Bronchus fibroblast of lung (primary cell): Measurements from ENCODE around the gene LIPM. TPM values are rescaled to one million over a fixed set of nuclear protein-coding genes. Genes with fewer than 3 reads are reported as not detected.

Source experiments
- total RNA-seq: library from RNA; depleted of rRNA; stranded (reverse); fragments of >200 nt; gene quantifications from 2 replicates; pipeline ENCODE4 v1.2.3, GENCODE V29; 2015

The LIPM gene, protein sequence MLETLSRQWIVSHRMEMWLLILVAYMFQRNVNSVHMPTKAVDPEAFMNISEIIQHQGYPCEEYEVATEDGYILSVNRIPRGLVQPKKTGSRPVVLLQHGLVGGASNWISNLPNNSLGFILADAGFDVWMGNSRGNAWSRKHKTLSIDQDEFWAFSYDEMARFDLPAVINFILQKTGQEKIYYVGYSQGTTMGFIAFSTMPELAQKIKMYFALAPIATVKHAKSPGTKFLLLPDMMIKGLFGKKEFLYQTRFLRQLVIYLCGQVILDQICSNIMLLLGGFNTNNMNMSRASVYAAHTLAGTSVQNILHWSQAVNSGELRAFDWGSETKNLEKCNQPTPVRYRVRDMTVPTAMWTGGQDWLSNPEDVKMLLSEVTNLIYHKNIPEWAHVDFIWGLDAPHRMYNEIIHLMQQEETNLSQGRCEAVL
- not detected in 2 replicates for total RNA-seq

DNA sequence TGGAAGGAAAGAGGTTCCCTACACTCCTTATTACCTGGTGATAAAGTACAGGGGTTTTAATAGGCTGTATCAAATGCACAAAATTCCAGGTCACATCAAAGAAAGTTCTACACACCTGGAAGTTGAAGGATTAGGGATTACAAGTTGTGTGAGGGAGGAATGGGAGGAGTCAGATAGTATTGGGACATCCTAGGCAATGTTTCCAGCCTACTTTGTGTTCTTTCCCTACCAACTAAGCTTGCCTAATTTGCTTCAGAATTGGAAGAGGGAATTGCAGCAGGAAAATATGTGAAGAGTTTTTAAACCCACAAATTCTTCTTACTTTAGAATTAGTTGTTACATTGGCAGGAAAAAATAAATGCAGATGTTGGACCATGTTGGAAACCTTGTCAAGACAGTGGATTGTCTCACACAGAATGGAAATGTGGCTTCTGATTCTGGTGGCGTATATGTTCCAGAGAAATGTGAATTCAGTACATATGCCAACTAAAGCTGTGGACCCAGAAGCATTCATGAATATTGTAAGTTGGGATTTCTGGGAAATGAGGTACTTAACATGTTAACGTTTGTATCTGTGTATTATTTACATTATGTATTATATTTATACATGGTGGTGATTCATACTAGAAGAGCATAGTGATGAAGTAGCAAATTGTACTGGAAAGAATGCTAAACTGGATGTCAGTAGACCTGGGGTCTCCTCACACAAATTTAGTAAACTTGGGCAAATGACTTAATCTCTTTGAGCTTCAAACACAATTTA lies at the start of gene LIPM:
TSS of gene LIPM (plus strand) at position 208 of the 763 bp plus-strand sequence. CDS start at position 375, 167 bp downstream.

DNA sequence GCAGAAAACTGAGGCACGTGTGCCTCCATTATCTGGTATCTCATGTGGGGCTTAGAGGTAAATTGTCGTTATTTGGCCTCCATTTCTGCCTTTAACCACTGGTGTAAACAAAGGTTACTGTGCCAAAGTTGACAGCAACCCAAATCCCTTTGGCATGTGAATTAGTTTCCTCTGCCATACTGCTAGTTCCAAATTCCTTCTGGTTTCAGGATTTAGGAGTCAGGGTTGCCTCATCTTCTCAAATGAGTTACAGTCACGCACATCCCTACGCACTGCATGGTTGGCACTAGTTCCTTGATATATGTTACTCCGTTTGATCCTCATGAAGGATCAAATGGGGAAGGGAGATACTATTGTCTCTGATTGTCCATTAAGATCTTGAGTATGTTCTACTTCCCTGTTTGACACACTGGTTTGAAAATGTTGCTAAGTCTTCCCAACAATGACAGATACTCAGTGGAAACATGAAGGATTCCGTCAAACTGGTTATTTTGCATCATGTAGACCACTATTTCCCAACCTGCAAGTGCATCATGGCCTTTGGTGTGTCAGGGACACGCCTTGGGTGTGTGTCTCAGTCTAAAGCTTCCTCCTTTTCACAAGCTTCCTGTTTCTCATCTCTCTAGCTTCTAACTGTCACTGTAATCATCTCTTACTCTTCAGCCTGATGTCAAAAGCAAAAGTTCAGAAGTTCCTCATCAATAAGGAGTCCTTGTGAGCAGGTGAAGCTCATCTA lies 43.0 kb upstream of the LIPM start, which contains the start of gene LIPN:
TSS of gene LIPN (plus strand) at position 655 of the 736 bp plus-strand sequence. CDS start 1,386 bp downstream, outside the sequence.

DNA sequence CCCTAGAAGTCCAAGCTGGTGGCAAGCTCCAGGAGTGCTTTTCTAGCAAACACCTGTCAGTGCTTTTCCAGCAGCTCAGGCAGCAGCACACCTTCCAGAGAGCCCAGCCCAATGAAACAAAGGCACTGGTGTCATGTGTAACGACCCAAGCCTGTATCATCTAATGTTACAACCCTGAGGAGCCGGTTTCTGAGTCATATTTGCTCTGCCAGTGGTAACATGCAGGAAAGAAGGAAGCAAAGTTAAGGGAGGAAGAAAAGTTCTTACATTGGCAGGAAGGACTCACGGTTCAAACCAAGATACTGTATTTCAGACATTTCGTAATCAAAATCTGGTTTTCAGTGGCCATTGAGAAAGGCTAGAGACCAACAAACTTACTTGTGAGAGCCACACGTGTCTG lies 49.2 kb downstream of the LIPM start, which contains the start of gene ANKRD22:
TSS of gene ANKRD22 (minus strand) at position 139 of the 400 bp plus-strand sequence. CDS start 237 bp downstream, outside the sequence.

Other genes starting within 250 kb of the LIPM start
- gene RNLS, start 219.4 kb upstream of the LIPM start, total RNA-seq = 8.2 and 13.1 TPM in 2 replicates
- not detected in 2 replicates for gene LIPJ, start 216.0 kb upstream of the LIPM start, total RNA-seq
- gene LIPF, start 138.3 kb upstream of the LIPM start, total RNA-seq = not detected in 2 replicates
- gene LIPK, start 96.5 kb upstream of the LIPM start, total RNA-seq = not detected in 2 replicates
- gene LIPN, start 42.7 kb upstream of the LIPM start, total RNA-seq = not detected in 2 replicates
- gene ANKRD22, start 49.1 kb downstream of the LIPM start, total RNA-seq = 0.15 TPM in 1 of 2 replicates, not detected in the other
- gene STAMBPL1, start 77.5 kb downstream of the LIPM start, total RNA-seq = 32.1 and 45.8 TPM in 2 replicates
- 58.0 and 69.9 TPM in 2 replicates for gene ACTA2, start 150.0 kb downstream of the LIPM start, total RNA-seq
- gene FAS, start 188.1 kb downstream of the LIPM start, total RNA-seq = 16.4 and 20.8 TPM in 2 replicates